ENCODE measurements around the gene BTN1A1. TPM values are rescaled to one million over a fixed set of nuclear protein-coding genes. Genes with fewer than 3 reads are reported as not detected.

Gene BTN1A1
- total RNA-seq, 1 donor from 2014 or later = not detected

- TF ChIP-seq EZH2phosphoT487 (IDR thresholded peaks at IDR 0.05) (no peak), EZH2 (IDR thresholded peaks at IDR 0.05) (no peak), CTCF (IDR thresholded peaks at IDR 0.05) (no peak)
- no peak overlapping the region for H3K4me3 ChIP-seq
- H3K9me3 ChIP-seq (ENCODE audit: low read depth) = no peaks in the 10 kb centered on the region
- no peak overlapping the region for H3K9ac ChIP-seq
- peaks cover 27% of the 10 kb centered on the region for H3K79me2 ChIP-seq (ENCODE audit: low read depth)
- peaks cover 4% of the 10 kb centered on the region for H3K36me3 Mint-ChIP-seq
- no peak for DNase-seq (ENCODE audit: low spot score)
- H3K4me3 Mint-ChIP-seq = no peak overlapping the region
- no peak overlapping the region for H3K27ac ChIP-seq
- H3F3A ChIP-seq (ENCODE audit: low read depth) = peaks cover 17% of the 10 kb centered on the region
- peaks cover 6% of the 10 kb centered on the region for H3K9me3 Mint-ChIP-seq
- H2AFZ ChIP-seq (replicated peaks) = no peak overlapping the region
- no peak overlapping the region for H3K4me2 ChIP-seq
- no peaks in the 10 kb centered on the region for H3K27me3 ChIP-seq
- H3K4me1 ChIP-seq = peaks cover 16% of the 10 kb centered on the region
- peaks cover 20% of the 10 kb centered on the region for H3K4me1 Mint-ChIP-seq
- H4K20me1 ChIP-seq (ENCODE audit: low read depth) = no peaks in the 10 kb centered on the region
- H3K27me3 Mint-ChIP-seq (ENCODE audit: insufficient read depth, low read depth) = peaks cover 10% of the 10 kb centered on the region
- H3K27ac Mint-ChIP-seq = no peak overlapping the region
- H3K36me3 ChIP-seq = no peaks in the 10 kb centered on the region
Observed at GRCh38 chr6:26525838-26526237, 25.7 kb downstream of the BTN1A1 start.

- DNase-seq (ENCODE audit: low spot score) = no peak
- no peaks in the 10 kb centered on the region for H3K9me3 Mint-ChIP-seq
- Histone ChIP-seq H3F3A (ENCODE audit: low read depth) (peaks cover 14% of the 10 kb centered on the region), H3K4me2 (no peak overlapping the region), H3K4me1 (peaks cover 16% of the 10 kb centered on the region), H3K9me3 (ENCODE audit: low read depth) (no peaks in the 10 kb centered on the region), H3K36me3 (no peaks in the 10 kb centered on the region), H2AFZ (replicated peaks) (no peak overlapping the region), H3K9ac (no peak overlapping the region), H3K27ac (no peak overlapping the region), H3K79me2 (ENCODE audit: low read depth) (peaks cover 27% of the 10 kb centered on the region), H3K27me3 (no peaks in the 10 kb centered on the region), H4K20me1 (ENCODE audit: low read depth) (no peaks in the 10 kb centered on the region), H3K4me3 (no peak overlapping the region)
- no peak overlapping the region for H3K27ac Mint-ChIP-seq
- TF ChIP-seq EZH2phosphoT487 (IDR thresholded peaks at IDR 0.05) = no peak
- TF ChIP-seq CTCF (IDR thresholded peaks at IDR 0.05) = no peak
- TF ChIP-seq EZH2 (IDR thresholded peaks at IDR 0.05) = no peak
- peaks cover 5% of the 10 kb centered on the region for H3K27me3 Mint-ChIP-seq (ENCODE audit: insufficient read depth, low read depth)
- peaks cover 14% of the 10 kb centered on the region for H3K4me1 Mint-ChIP-seq
- H3K36me3 Mint-ChIP-seq = no peaks in the 10 kb centered on the region
- H3K4me3 Mint-ChIP-seq = no peak overlapping the region
Observed at GRCh38 chr6:26526928-26527327, 26.8 kb downstream of the BTN1A1 start.

GRCh38 chr6:26530203-26530602 is 30.1 kb downstream of the BTN1A1 start:
- peaks cover 11% of the 10 kb centered on the region for H3K4me1 ChIP-seq
- H2AFZ ChIP-seq (replicated peaks) = no peak overlapping the region
- no peaks in the 10 kb centered on the region for H3K79me2 ChIP-seq (ENCODE audit: low read depth)
- no peaks in the 10 kb centered on the region for H3K9me3 ChIP-seq (ENCODE audit: low read depth)
- Mint-ChIP-seq H3K9me3 (peaks cover 4% of the 10 kb centered on the region), H3K27ac (no peak overlapping the region), H3K36me3 (peaks cover 4% of the 10 kb centered on the region), H3K4me1 (peaks cover 21% of the 10 kb centered on the region), H3K27me3 (ENCODE audit: insufficient read depth, low read depth) (peaks cover 19% of the 10 kb centered on the region), H3K4me3 (no peak overlapping the region)
- H4K20me1 ChIP-seq (ENCODE audit: low read depth) = no peaks in the 10 kb centered on the region
- no peak overlapping the region for H3K4me2 ChIP-seq
- peaks cover 20% of the 10 kb centered on the region for H3F3A ChIP-seq (ENCODE audit: low read depth)
- H3K27ac ChIP-seq = no peak overlapping the region
- no peak overlapping the region for H3K9ac ChIP-seq
- no peak for DNase-seq (ENCODE audit: low spot score)
- no peak for TF ChIP-seq EZH2phosphoT487 (IDR thresholded peaks at IDR 0.05)
- no peak for TF ChIP-seq EZH2 (IDR thresholded peaks at IDR 0.05)
- no peak for TF ChIP-seq CTCF (IDR thresholded peaks at IDR 0.05)
- H3K4me3 ChIP-seq = no peak overlapping the region
- H3K27me3 ChIP-seq = no peaks in the 10 kb centered on the region
- H3K36me3 ChIP-seq = no peaks in the 10 kb centered on the region
